GM19239 (cell line): Measurements from ENCODE around the gene FRMD3.
"Not testable (repeated sequence)": the region's sequence is repeated elsewhere in the genome, so short reads cannot be mapped to it uniquely, and the experiment has no call there.

Experiments used
- DNase-seq: peaks from one replicate; pipeline ENCODE4 v3.0.0; 2011; ENCODE audit warnings: low spot score; ENCODE audit not compliant: insufficient read length
- FAIRE-seq: peaks from 2 replicates; lab custom pipeline; 2011; peaks lifted over from hg19 to GRCh38; lab: Jason Lieb, UNC

FRMD3 gene

GRCh38 chr9:83526211-83526610 is 12.0 kb downstream of the FRMD3 start:
- no peak for FAIRE-seq

GRCh38 chr9:83523684-83524083 is 14.5 kb downstream of the FRMD3 start:
- no peak for DNase-seq
- no peak for FAIRE-seq

More at GRCh38 chr9:83526211-83526610, 12.0 kb downstream of the FRMD3 start:
- no peak for DNase-seq

GRCh38 chr9:83521411-83521810 is 16.8 kb downstream of the FRMD3 start:
- FAIRE-seq (no peak), DNase-seq (no peak)

- DNase-seq (no peak), FAIRE-seq (no peak)
Observed at GRCh38 chr9:83521011-83521410, 17.2 kb downstream of the FRMD3 start.

GRCh38 chr9:83520292-83520691 is 17.9 kb downstream of the FRMD3 start:
- no peak for FAIRE-seq
- no peak for DNase-seq

GRCh38 chr9:83517980-83518379 is 20.2 kb downstream of the FRMD3 start:
- not testable (repeated sequence) for DNase-seq, FAIRE-seq

GRCh38 chr9:83514767-83515166 is 23.4 kb downstream of the FRMD3 start:
- DNase-seq = no peak
- FAIRE-seq = no peak

GRCh38 chr9:83512621-83513020 is 25.6 kb downstream of the FRMD3 start:
- no peak for DNase-seq
- FAIRE-seq = no peak

- DNase-seq (no peak), FAIRE-seq (no peak)
Observed at GRCh38 chr9:83511051-83511450, 27.1 kb downstream of the FRMD3 start.

GRCh38 chr9:83509402-83509801 is 28.8 kb downstream of the FRMD3 start:
- FAIRE-seq (no peak), DNase-seq (no peak)

GRCh38 chr9:83508067-83508466 is 30.1 kb downstream of the FRMD3 start:
- no peak for DNase-seq
- FAIRE-seq = no peak

GRCh38 chr9:83505282-83505681 is 32.9 kb downstream of the FRMD3 start:
- no peak for FAIRE-seq
- no peak for DNase-seq

- FAIRE-seq (no peak), DNase-seq (no peak)
Observed at GRCh38 chr9:83503866-83504265, 34.3 kb downstream of the FRMD3 start.

- DNase-seq (no peak), FAIRE-seq (no peak)
Observed at GRCh38 chr9:83501565-83501964, 36.6 kb downstream of the FRMD3 start.

- DNase-seq (no peak), FAIRE-seq (no peak)
Observed at GRCh38 chr9:83497441-83497840, 40.8 kb downstream of the FRMD3 start.

GRCh38 chr9:83491995-83492394 is 46.2 kb downstream of the FRMD3 start:
- no peak for DNase-seq
- FAIRE-seq = no peak

GRCh38 chr9:83491413-83491812 is 46.8 kb downstream of the FRMD3 start:
- DNase-seq = no peak

GRCh38 chr9:83489961-83490360 is 48.2 kb downstream of the FRMD3 start:
- FAIRE-seq (no peak), DNase-seq (no peak)

More at GRCh38 chr9:83491413-83491812, 46.8 kb downstream of the FRMD3 start:
- FAIRE-seq = no peak

GRCh38 chr9:83484990-83485389 is 53.2 kb downstream of the FRMD3 start:
- DNase-seq (no peak), FAIRE-seq (no peak)

GRCh38 chr9:83483223-83483622 is 55.0 kb downstream of the FRMD3 start:
- FAIRE-seq (no peak), DNase-seq (no peak)

GRCh38 chr9:83479765-83480164 is 58.4 kb downstream of the FRMD3 start:
- no peak for FAIRE-seq
- no peak for DNase-seq

- FAIRE-seq (no peak), DNase-seq (no peak)
Observed at GRCh38 chr9:83477571-83477970, 60.6 kb downstream of the FRMD3 start.

GRCh38 chr9:83477120-83477519 is 61.1 kb downstream of the FRMD3 start:
- no peak for DNase-seq
- no peak for FAIRE-seq
